Middle frontal gyrus (tissue), 1 donor: Measurements from ENCODE around the gene CDK6.
A peak's percentile ranks its signal among the peaks of the same experiment; 100 is the strongest.
"Not testable (repeated sequence)": the region's sequence is repeated elsewhere in the genome, so short reads cannot be mapped to it uniquely, and the experiment has no call there.

Source experiments
- DNase-seq: peaks from one replicate; pipeline ENCODE4 v3.0.0-alpha.2; 2015; ENCODE audit warnings: low spot score; ENCODE audit errors: extremely low spot score

The CDK6 gene

DNA sequence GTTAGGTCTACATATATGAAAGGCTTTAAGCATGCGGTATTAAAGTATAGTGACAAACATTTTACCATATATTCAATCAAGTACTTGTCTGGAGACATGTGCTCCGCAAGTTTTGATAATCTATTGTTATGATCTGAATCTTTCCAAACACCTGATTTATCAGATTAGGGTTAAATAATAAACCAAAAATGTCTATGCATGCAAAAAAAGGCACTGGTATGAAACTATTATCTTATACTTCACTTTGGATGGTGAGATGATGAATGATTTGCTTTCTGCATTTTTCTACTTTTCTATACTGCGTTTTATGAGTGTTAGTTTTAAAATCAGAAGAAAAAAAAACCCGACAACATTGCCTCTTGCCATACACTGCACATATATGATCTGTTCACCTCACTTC, 208.4 kb downstream of the CDK6 start:
- no peak for DNase-seq

DNA sequence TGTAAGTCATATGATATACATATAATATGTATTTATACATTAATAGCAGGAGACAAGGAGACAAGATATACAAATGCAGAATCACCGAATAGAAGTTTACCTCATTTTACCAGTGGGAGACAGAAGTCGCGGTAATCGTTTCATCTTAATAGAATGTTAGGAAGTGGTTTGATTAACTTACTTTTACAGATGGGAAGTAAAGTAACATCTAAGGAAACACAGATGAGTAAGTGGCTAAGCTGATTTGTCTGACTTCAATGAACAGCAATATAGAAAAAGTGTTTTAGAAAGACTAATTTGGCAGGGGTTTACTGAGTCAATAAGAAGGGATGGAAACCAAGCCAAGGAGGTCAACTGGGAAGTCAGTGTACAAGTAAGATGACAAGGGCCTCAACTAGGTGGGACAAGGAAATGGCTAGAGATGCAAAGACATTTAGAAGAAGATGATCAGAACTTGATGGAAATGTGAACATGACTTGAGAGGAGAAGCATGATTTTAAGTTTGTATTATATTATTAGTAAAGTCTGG, 210.0 kb downstream of the CDK6 start:
- DNase-seq, result no peak

GRCh38 chr7:92625617-92626016, 210.8 kb downstream of the CDK6 start:
- DNase-seq, result no peak

GRCh38 chr7:92624298-92624996, 211.9 kb downstream of the CDK6 start:
- DNase-seq, result no peak

DNA sequence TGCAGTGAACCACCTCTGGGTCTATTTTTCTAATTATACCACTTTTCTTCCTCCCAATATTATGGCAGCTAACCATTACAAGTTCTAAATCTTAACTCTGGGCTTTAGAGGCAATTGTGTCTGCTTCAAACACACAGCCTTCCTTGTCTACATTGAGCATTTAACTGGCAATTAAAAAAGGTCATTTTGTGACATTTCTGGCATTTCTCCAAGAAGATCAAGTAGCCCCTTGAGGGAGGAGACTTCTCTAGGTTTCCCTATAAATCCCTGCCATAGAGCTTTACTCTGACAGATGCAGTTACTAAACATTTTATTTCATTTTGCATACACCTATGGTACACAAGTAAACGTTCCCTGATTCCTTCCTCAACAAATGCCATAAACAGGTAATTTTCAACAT, 212.8 kb downstream of the CDK6 start:
- DNase-seq, result no peak

GRCh38 chr7:92622685-92623084, 213.7 kb downstream of the CDK6 start:
- DNase-seq, result no peak

GRCh38 chr7:92622030-92622429, 214.3 kb downstream of the CDK6 start:
- DNase-seq, result no peak

- DNase-seq, result no peak
These were observed 214.8 kb downstream of the CDK6 start for GRCh38 chr7:92621561-92622023.

GRCh38 chr7:92621026-92621540, 215.3 kb downstream of the CDK6 start:
- DNase-seq, result peak; percentile 71

DNA sequence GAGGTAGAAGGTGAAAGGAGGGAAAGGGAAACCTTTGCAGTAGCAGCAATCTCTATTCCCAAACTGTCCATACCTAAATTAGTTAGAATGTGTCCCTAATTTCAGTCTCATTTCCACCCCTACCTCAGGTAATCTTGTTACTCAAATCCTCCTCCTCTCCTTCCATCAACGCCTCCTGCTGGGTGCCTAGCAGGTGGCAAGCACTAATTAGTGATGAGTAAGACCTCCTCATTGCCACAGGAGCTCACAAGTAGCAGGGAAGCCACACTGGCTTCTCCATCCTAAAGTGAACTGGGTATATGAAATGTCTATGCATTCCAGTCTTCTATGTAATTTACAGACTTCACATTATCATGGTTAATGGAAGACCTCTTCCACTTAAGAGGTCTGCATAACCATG, 220.5 kb downstream of the CDK6 start:
- DNase-seq, result no peak

GRCh38 chr7:92614660-92615174, 221.7 kb downstream of the CDK6 start:
- DNase-seq, result peak; percentile 50

DNA sequence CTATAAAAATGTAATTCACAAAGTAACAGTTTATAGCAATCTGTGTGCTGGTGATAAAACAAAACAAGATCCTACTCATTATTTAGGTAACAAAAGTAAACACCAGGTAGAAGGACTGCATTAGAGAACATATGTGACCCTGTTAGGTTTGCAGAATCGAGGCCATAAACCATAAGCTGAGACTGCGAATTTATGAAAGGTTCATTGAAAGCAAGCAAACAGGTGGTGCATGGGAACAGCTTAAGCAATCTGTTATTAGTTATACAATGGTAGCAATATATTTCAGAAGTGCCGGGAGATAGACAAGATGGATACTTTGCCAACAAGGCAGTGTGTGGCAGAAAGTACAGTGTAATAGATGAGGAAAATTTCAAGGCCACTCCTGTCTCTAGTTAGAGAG, 222.7 kb downstream of the CDK6 start:
- no peak for DNase-seq

DNA sequence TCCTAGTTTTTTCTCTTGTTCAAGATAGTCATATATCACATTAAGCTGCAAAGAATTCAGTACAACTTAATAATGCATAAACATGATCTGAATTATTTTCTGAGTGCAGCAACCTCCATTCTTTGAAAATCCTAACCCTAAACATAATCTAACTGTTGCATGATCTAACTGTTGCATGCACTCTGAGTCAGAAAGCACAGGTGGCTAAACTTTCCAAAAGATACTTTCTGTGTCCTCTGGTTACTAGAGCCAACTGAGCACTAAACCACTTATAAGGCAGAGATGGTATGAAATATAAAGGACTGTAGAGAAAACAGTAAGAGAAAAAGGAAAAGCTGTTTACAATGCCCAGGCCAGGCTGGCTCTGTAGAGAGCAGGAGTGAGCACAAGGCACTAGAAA, 223.2 kb downstream of the CDK6 start:
- no peak for DNase-seq

- no peak for DNase-seq
These were observed 223.9 kb downstream of the CDK6 start for GRCh38 chr7:92612501-92612900.

DNA sequence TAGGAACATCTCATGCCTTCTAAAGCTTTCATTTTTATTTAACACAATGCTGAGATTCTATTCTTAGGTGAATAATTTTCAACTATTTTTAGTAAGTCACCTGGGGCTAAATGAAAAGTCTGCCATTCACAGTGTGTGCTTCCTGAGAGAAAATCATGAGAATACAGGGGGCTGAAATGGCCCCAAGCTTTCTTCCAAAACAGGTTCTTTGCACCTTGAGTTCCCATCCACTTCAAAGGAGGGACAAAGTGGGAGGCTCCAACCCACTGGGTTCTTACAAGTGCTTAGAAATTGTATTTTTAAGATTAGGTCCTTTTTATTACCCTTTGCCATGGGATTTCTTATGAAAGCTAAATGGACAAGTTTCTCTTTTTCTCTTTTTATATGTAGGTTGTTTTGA, 224.6 kb downstream of the CDK6 start:
- no peak for DNase-seq

DNA sequence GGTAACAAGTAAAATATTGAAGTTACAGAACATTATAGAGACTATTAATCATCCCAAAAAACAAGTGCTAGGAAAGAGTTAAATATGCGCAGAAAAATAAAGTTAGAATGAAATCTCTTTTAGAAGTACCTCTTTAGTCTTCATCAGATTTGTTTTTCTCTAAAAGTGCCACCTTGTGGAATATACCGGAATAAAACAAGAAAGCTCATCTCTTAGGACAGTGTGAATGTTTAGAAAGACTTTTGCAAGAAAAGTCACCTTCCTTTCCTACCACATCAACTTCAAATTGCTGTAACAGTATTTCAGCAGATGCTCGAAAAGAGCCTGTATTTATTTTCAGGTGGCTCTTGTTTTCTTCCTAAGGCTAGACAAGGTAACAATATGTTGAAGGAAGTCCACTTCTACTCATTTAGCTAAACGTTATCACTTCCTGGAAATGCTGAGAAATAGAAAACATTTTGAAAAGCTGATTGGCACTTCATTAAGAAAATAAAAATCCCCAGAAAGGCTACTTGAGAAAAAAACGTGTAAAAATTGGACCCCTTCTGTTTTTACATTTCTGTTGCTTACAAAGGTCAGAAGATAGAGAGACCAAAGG, 226.4 kb downstream of the CDK6 start:
- no peak for DNase-seq

GRCh38 chr7:92608380-92609322, 227.7 kb downstream of the CDK6 start:
- DNase-seq, result no peak

DNA sequence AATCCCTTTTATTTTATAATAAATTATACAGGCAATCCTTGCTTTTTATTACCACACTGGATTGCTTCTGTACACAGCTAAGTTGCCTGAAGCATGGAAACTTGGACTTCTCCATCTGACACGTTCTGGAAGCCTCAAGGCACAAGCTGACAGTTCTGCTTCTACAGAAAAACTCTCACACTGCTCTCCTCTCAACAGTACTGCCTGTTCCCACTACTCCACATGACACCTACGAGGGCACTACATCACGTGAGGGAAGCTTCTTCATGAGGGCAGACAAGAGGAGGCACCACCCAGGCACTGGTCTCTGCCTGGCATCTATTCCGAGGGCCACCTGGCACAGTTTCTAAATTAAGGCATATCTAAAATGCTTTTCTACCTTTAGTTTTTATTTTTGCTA, 229.4 kb downstream of the CDK6 start:
- no peak for DNase-seq

DNA sequence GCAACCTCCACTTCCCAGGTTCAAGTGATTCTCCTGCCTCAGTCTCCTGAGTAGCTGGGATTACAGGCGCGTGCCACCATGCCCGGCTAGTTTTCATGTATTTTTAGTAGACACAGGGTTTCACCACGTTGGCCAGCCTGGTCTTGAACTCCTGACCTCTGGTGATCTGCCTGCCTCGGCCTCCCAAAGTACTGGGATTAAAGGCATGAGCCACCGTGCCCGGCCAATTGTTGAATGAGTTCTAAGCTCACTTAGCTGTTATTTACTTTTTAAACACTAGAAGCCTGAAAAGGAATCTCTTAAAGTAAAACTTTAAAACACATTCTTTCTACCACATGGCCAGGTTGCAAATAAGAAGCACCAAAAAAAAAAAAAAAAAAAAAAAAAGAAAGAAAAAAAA, 231.9 kb downstream of the CDK6 start:
- DNase-seq, result not testable (repeated sequence)

- DNase-seq, result no peak
These were observed 233.3 kb downstream of the CDK6 start for GRCh38 chr7:92603089-92603445.

DNA sequence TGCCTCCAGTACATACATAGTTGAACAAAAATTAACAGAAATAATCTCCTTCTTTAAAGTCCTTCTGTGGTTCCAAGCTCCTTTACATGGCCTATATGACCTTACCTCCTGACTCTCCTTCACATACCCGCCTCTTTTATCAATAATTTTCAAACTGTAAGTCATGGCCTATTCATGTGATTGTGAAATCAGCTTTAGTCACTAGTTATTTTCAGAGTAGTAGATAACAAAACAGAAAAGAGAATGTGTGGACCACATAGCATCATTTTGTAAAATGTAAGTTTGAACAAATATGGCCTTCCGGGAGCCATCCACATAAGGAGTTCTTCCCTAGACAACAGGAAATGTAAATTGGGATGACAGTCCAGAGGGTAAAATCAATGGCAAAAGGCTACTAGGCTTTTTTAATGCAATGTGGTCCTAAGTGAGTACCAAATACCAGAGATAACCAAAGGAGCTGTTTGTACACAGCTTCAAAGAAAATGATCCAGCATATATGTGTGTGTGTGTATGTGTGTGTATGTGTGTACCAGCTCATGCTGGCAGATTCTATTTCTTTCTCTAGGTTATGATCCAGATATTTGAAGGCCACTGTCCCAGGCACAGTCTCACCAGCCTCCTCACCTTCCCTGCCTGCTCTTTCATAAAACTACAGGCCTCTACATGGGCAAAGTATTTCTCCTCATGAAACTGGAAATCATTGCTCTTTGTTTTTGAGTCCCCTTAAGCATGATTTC, 233.9 kb downstream of the CDK6 start:
- no peak for DNase-seq
